Activated naive CD4-positive, alpha-beta T cell treated with anti-CD3 and anti-CD28 coated beads, Interleukin-2, amount 50 U/mL, for 16 hours (primary cell): ENCODE data around the gene PSMG2.
A peak's percentile ranks its signal among the peaks of the same experiment; 100 is the strongest.
"Not testable (repeated sequence)": the region's sequence is repeated elsewhere in the genome, so short reads cannot be mapped to it uniquely, and the experiment has no call there.

Experiments used
- DNase-seq: peaks from one replicate; pipeline ENCODE4 v3.0.0-alpha.2; 2020

PSMG2 gene

GRCh38 chr18:12726331-12726730 lies 23.5 kb downstream of the PSMG2 start:
- no peak for DNase-seq

DNA sequence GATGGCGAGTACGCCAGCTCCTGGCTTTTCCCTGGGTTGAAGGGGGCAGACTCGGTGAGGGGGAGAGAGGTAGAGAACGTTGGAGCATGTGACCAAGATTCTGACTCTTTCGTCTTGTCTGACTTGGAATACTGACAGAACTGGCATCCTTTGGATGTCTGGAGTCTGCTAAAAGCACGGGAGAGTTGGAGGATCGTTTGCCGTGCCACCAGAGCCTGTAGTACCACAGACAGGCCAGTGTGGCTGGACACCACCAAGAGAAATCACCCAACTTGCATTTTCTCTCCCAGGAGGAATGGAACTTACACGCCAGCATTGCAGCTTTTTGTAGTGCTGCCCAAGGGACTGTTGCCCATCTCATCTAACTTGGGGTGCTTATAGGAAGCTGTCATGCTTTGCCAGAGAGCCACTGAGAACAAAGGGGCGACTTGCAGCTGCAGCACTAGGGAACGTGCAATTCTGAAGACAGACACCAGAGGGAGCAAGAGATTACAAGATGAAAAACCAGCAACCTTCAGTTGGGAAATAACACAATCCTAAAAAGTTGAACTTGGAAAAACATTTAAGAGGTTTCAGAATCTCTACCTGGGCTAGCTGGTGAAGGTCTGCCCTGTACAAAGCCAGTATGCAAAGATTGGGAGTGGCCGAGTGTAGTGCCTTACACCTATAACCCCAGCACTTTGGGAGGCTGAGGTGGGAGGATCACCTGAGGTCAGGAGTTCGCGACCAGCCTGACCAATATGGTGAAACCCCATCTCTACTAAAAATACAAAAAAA lies 24.1 kb downstream of the PSMG2 start:
- DNase-seq = peak; percentile 37

DNA sequence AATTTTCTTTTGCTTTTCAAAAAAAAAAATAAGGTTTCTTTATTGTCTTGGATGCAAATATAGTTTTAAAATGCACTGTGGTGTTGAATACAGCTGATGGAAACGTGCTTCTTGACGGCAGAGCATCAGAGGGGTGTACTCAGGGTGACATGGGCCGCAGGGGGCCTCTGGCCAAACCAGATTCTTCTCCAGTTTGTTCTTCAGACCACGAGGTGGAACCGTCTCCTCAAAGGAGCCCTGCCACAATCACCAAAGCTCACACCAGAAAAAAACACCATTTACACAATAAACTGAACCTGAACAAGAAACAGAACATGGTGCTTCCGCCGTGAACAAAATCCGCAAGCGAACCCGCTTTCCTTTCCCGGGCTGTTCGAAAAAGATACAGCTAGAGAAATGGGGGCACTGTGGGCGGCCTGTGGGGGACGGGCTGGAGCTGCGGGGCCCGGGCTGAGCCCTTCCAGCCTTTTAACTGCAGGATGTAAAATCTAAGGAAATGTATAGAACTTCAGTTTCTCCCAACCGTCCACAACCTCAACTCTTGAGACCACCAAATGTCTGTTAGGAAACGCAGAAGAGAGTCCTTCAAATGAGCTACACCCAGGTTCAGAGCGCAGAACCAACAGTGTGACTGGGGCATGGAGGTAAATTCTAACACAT lies 34.5 kb downstream of the PSMG2 start:
- DNase-seq = no peak

- DNase-seq = no peak
These were observed 38.5 kb downstream of the PSMG2 start for GRCh38 chr18:12741351-12741750.

- DNase-seq = no peak
These were observed 39.6 kb downstream of the PSMG2 start for GRCh38 chr18:12742453-12742852.

DNA sequence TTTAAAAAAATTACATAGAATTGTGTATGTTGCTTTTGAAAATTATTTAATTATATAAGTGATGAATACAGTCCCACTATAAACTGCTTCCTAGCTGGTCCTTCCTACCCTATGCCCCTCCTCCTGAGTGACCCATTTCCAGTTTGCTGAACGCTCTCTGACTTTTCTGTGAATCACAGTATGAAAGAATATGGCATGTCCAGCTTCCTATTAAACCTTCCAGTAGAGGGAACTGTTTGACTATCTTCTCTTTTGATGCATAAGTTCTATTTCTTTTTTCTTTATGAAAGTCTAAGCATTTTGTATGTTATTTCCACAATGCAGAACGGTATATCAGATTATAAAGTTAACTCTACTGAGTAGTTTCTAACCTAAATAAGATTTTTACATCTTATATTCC lies 41.3 kb downstream of the PSMG2 start:
- DNase-seq = no peak

- DNase-seq = no peak
These were observed 42.4 kb downstream of the PSMG2 start for GRCh38 chr18:12745095-12745795.

DNA sequence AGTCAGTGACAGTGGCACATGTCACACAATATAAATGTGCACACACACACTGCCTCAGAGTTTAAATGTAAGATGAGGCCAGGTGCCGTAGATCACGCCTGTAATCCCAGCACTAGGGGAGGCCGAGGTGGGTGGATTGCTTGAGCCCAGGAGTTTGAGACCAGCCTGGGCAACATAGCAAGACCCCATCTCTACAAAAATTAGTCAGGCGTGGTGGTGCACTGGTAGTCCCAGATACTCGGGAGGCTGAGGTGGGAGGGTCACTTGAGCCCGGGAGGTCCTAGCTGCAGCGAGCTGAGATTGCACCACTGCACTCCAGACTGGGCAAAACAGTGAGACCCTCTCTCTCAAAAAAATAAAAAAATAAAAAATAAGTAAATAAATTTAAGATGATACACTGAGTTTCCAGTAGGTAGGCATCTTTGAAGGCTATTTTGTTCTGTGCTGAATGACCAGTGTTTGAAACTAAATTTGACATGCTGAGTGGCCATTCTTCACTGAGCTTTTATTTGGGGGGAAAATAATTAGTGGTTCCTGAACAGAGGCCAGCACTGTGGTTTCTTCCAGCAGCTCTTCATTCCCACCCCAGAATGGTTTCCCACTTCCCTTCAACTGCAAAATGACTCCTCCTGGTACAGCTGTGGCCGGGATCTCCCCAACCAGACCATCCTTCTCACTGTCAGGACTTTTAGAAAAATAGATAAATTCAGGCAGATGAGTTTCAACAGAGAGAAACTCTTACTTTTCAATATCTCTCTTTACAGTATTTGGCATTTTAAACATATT lies 44.9 kb downstream of the PSMG2 start:
- DNase-seq = no peak

GRCh38 chr18:12748671-12749070 lies 45.8 kb downstream of the PSMG2 start:
- DNase-seq = no peak

DNA sequence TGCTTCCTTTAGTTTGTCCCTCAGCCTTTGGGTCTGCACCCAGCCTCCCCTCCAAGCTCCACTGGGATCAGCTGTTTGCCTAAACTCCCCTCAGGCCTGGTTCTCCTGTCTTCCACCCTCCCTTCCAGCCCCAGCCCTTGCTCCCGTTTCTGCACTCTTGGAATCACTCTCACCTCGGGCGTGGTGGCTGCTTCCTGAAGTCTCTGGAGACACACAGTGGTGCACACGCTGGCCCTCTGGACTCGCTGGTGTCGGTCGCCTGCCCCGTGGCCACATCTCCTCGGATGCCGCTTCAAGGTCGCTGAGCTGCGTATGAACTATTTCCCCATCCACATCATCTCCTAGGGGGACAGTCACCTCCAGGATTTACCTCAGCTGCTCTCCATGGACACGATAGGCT lies 46.3 kb downstream of the PSMG2 start:
- no peak for DNase-seq

DNA sequence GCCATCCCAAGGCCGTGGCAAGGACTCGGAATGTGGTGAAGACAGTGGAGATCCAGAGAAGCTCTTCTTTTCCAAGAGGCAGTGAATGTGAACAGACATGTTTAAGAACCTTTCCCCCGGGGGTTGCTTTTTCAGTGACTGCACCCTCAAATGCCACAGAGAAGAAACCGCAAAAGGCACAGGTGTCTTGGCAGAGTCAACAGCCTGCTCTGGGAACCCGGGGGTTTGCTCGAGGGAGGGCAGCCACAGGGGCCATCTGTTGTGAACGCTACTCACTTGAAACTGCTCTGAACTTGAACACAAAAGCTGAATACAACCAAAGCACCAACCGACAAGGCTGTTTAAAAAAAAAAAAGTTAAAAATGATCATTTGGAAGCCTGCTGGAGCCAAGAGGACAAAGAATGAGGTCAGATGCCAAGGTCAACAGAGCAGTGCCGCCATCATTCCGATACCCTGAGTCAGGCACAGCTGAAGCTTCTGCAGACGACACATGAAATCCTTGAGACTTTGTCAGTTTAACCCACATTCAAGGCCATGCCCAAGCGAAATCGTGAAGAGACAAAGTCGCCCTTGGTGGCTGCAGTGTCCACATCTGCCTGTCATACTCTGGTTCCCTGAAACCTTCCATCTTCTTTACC lies 47.4 kb downstream of the PSMG2 start:
- DNase-seq = peak; percentile 19

DNA sequence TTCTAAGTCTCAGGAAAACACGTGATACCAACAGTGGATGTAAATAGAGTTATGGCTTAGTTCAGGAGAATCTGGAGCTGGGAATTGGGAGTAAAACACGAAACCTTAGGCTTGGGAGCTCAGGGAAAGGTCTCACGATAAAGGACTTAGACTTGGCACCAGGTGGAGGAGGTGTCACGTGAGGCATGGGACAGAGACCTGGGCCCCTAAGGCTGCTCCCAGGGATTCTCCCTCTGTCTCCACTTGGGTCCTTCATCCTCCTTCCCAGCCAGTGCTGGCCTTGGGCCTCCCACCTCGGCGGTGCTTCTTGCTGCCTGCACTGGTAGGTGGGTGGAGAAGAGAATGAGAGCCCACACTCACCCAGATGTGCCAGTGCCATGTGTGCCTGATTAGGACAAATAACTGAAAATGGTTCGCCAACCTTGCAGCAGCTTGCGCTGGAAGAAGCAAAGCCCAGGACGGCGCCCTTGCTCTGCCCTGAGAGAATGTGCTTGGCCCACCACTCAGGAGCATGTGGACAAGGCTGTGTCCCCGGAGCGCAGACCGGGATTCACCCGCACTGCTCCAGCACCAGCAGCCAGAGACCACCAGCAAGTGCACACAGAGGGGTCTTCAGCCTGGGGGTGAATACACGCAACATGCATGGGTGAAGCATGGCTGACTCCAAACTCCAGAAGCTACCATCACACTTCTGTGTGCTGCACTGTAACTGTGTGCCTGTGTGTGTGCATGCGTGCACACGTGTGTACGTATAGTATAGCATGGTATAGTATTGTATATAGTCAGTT lies 48.1 kb downstream of the PSMG2 start:
- DNase-seq = no peak

DNA sequence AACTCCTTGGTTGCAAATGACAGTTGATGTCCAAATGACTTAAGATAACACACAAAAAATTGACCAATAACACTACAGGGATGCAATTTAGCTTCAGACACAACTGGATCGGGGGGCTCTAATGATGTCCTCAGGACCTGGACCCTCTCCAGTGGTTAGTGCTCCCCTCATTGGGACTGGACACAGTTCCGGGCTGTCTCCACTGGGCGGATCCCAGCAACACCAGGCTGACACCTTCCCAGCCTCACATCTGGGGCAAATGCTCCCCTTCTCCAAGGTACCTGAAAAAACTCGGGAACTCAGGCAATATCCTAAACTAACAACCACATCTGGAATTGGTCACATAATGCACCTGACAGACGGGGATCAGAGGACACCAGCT lies 48.7 kb downstream of the PSMG2 start:
- no peak for DNase-seq

DNA sequence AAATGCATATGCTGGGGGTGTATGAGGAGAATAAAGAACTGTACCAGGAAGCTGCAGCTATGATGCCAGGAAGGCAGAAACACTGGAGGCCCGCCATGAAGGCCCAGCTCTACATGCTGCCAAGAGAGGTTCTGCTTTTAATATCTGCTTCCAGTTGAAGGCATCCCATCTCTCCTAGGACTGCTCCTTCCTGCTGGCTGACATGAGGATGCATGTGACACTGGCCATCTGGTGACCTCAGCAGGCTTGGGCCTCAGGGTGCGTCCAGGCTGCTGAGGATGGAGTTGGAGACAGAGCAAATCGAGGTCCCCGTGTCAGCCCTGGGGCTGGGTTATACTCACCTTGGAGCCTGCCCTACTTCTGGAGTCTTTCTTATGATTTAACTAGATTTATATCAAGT lies 49.0 kb downstream of the PSMG2 start:
- no peak for DNase-seq

DNA sequence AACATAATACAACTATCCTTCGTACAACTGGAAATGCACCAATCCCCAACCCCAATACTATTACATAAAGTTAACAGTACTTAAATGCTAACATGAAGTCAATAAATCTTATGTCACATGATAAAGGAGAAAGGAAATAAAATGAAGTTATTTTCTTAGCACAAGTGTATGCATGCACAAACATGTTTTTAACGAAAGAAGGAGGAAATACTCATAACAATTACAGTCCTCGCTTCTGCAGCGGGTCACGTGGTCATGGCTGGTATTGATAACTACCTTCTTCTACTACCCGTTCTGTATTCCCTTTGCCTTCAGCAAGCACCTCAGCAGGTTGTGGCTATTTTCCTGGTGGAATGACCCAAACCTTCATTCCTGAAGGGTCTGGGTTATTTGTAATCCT lies 51.7 kb downstream of the PSMG2 start:
- no peak for DNase-seq

GRCh38 chr18:12755606-12756005 lies 52.8 kb downstream of the PSMG2 start:
- DNase-seq = not testable (repeated sequence)

DNA sequence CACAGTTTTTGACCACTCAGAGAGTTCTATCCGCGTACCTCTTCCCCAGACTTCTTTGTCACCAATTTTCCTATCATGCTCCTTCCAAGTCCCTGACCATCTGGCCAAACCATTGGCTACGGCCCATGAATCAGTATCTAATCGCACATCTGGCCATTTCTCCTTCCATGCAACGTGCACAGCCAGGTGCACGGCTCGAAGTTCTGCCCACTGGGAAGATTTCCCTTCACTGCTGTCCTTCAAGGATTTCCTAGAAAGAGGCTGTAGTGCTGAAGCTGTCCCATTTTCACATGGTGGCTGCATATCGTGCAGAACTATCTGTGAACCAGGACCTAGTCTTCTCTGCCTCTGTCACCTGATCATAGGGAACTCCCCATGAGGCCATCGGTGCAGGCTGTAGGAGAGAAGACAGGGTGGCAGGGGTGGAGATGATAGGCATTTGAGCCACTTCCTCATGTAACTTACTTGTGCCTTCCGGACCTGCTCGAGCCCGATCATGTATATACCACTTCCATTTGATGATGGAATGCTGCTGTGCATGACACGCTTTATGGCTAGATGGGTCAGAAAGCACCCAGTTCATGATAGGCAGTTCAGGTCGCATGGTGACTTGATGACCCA lies 53.9 kb downstream of the PSMG2 start:
- not testable (repeated sequence) for DNase-seq

GRCh38 chr18:12758566-12758965 lies 55.7 kb downstream of the PSMG2 start:
- DNase-seq = not testable (repeated sequence)

GRCh38 chr18:12765126-12765525 lies 62.3 kb downstream of the PSMG2 start:
- DNase-seq = no peak

- no peak for DNase-seq
These were observed 62.7 kb downstream of the PSMG2 start for GRCh38 chr18:12765586-12765985.

- no peak for DNase-seq
These were observed 64.2 kb downstream of the PSMG2 start for GRCh38 chr18:12766986-12767433.
